Skin of body (tissue), 1 donor: ENCODE data around the gene MBOAT7. TPM values are rescaled to one million over a fixed set of nuclear protein-coding genes. Genes with fewer than 3 reads are reported as not detected.

Experiments used
- total RNA-seq: library from RNA; depleted of rRNA; stranded (reverse); fragments of >200 nt; gene quantifications from one replicate; pipeline ENCODE4 v1.2.3, GENCODE V29; 2014

MBOAT7 gene
- total RNA-seq, 1 donor from 2014 or later, result 18.8 TPM

Other genes starting within 250 kb of the MBOAT7 start
- under 0.01 TPM for gene CACNG8, start 226.6 kb downstream of the MBOAT7 start, total RNA-seq
- gene CACNG6, start 197.9 kb downstream of the MBOAT7 start, total RNA-seq, result 0.79 TPM
- 1.7 TPM for gene VSTM1, start 125.7 kb downstream of the MBOAT7 start, total RNA-seq
- 0.20 TPM for gene TARM1, start 108.2 kb downstream of the MBOAT7 start, total RNA-seq
- gene OSCAR, start 88.8 kb downstream of the MBOAT7 start, total RNA-seq, result 1.4 TPM
- gene NDUFA3, start 86.7 kb downstream of the MBOAT7 start, total RNA-seq, result 6.8 TPM
- gene TFPT, start 73.9 kb downstream of the MBOAT7 start, total RNA-seq, result 5.4 TPM
- gene PRPF31, start 73.8 kb downstream of the MBOAT7 start, total RNA-seq, result 27.2 TPM
- 11.5 TPM for gene CNOT3, start 51.8 kb downstream of the MBOAT7 start, total RNA-seq
- gene LENG1, start 29.9 kb downstream of the MBOAT7 start, total RNA-seq, result 3.6 TPM
- gene TMC4, start 16.4 kb downstream of the MBOAT7 start, total RNA-seq, result 1.8 TPM
- 24.4 TPM for gene TSEN34, start 1.7 kb upstream of the MBOAT7 start, total RNA-seq
- gene RPS9, start 11.3 kb upstream of the MBOAT7 start, total RNA-seq, result 3,109 TPM
- gene LILRB3, start 33.4 kb upstream of the MBOAT7 start, total RNA-seq, result 4.2 TPM
- 1.4 TPM for gene LILRA6, start 53.2 kb upstream of the MBOAT7 start, total RNA-seq
- 4.1 TPM for gene LILRB5, start 67.7 kb upstream of the MBOAT7 start, total RNA-seq
- gene LILRB2, start 91.5 kb upstream of the MBOAT7 start, total RNA-seq, result 1.5 TPM
- gene LILRA5, start 123.6 kb upstream of the MBOAT7 start, total RNA-seq, result 3.9 TPM
- not detected for gene LILRA4, start 149.6 kb upstream of the MBOAT7 start, total RNA-seq
- 11.5 TPM for gene LAIR1, start 175.4 kb upstream of the MBOAT7 start, total RNA-seq
- 9.2 TPM for gene TTYH1, start 225.9 kb upstream of the MBOAT7 start, total RNA-seq